Body of pancreas (tissue), 4 donors: ENCODE data around the gene DOCK2.

Source experiments
- CTCF ChIP-seq, 7 experiments: fragments of 450-650 bp in 4 of 7; fragments of 200-600 bp in 3 of 7; sonication (generic) in 3 of 7; IDR thresholded peaks; one replicate each; pipeline ENCODE4 v1.5.1; 2016 to 2019; ENCODE audit warnings: antibody characterized with exemption in 7 of 7
- POLR2A ChIP-seq, 3 donors: fragments of 450-650 bp; IDR thresholded peaks; one replicate each; pipeline ENCODE4 v1.6.1; 2016; ENCODE audit warnings: antibody characterized with exemption in 3 of 3, mild to moderate bottlenecking in 2 of 3

GRCh38 chr5:170070556-170071412 is 433.7 kb downstream of the DOCK2 start:
- TF ChIP-seq CTCF (IDR thresholded peaks at IDR 0.05) (peak; percentile 18 to 66 (median 42)), POLR2A (IDR thresholded peaks at IDR 0.05) (no peak)
